Activated CD4-positive, alpha-beta memory T cell treated with anti-CD3 and anti-CD28 coated beads for 36 hours (primary cell): ENCODE data around the gene CDC42SE2. TPM values are rescaled to one million over a fixed set of nuclear protein-coding genes. Genes with fewer than 3 reads are reported as not detected.
A peak's percentile ranks its signal among the peaks of the same experiment; 100 is the strongest.
"Not testable (repeated sequence)": the region's sequence is repeated elsewhere in the genome, so short reads cannot be mapped to it uniquely, and the experiment has no call there.

Source experiments
- CTCF ChIA-PET: fragments of 350-600 bp; sonication (Branson Sonifier 250); formaldehyde crosslinking; loops from one replicate; lab custom pipeline; 2021; ENCODE audit warnings: antibody characterized with exemption, inconsistent platforms; lab: Charles Lee
- POLR2A ChIA-PET: fragments of 350-600 bp; sonication (Branson Sonifier 250); formaldehyde crosslinking; loops from one replicate; lab custom pipeline; 2021; ENCODE audit warnings: antibody characterized with exemption; lab: Charles Lee
- DNase-seq: peaks from one replicate; pipeline ENCODE4 v3.0.0-alpha.2; 2020
- H3K27ac Mint-ChIP-seq: one replicate; pipeline ENCODE4 v1.8.0; 2021; ENCODE audit warnings: mixed read lengths
- H3K27me3 Mint-ChIP-seq: one replicate; pipeline ENCODE4 v1.8.0; 2021; ENCODE audit warnings: mixed read lengths
- H3K36me3 Mint-ChIP-seq: one replicate; pipeline ENCODE4 v1.8.0; 2021; ENCODE audit warnings: mixed read lengths
- H3K4me1 Mint-ChIP-seq: one replicate; pipeline ENCODE4 v1.8.0; 2021; ENCODE audit warnings: low read depth, mixed read lengths
- H3K4me3 Mint-ChIP-seq: one replicate; pipeline ENCODE4 v1.8.0; 2021; ENCODE audit warnings: mild to moderate bottlenecking, mixed read lengths
- H3K9me3 Mint-ChIP-seq: one replicate; pipeline ENCODE4 v1.8.0; 2021; ENCODE audit warnings: mixed read lengths
- intact Hi-C: fragments of 100-400 bp; cut with micrococcal nuclease; formaldehyde crosslinking; loops from one replicate; pipeline ENCODE4 v1.15.1; 2023
- total RNA-seq, 2 experiments: library from RNA; stranded (reverse); gene quantifications; one replicate each; pipeline ENCODE4 v1.2.3, GENCODE V29; 2021

Gene CDC42SE2
- total RNA-seq, 2 experiments from 2014 or later = 103 to 104 TPM

- intact Hi-C loops = loop anchor here (1.0 to 2.0 kb wide), 7 partner anchors 8 to 105 kb away; no protein-coding TSS in a partner anchor
- H3K4me3 Mint-ChIP-seq = peak overlapping the region; percentile 75
- POLR2A ChIA-PET = interaction anchor here (0.6 to 2.3 kb wide), 8 partner anchors 9 to 111 kb away, joined by 3 to 9 read pairs (median 4); partner anchors contain the start of gene CDC42SE2
- H3K36me3 Mint-ChIP-seq = peaks cover 10% of the 10 kb centered on the region
- peak; percentile 62 for DNase-seq
- H3K27me3 Mint-ChIP-seq = no peaks in the 10 kb centered on the region
- H3K27ac Mint-ChIP-seq = peak overlapping the region; percentile 97
- no peaks in the 10 kb centered on the region for H3K9me3 Mint-ChIP-seq
- CTCF ChIA-PET = interaction anchor here (0.6 to 1.3 kb wide), 5 partner anchors 9 to 675 kb away, joined by 3 to 7 read pairs (median 4); no protein-coding TSS in a partner anchor
- peaks cover 69% of the 10 kb centered on the region for H3K4me1 Mint-ChIP-seq
These were observed 25.9 kb downstream of the CDC42SE2 start for GRCh38 chr5:131289738-131290137.

DNA sequence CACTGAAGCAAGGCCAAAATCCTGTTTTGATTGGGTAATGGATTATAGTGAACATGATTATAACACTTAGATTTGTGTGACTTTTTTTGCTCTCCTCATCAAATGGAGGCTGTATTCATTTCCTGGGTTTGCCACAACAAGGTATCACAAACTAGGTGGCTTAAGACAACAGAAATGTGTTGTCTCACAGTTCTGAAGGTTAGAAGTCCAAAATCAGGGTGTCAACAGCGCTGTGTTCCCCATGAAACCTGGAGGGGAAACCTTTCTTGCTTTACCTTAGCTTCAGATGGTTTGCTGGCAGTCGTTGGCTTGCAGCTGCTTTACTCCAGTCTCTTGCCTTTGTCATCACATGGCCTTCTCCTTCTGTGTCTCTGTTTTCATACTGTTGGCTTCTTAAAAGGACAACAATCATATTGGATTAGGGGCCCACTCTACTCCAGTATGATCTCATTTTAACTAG lies 32.4 kb downstream of the CDC42SE2 start:
- intact Hi-C loops = no loop called here
- H3K27ac Mint-ChIP-seq = peak overlapping the region; percentile 85
- peaks cover 22% of the 10 kb centered on the region for H3K36me3 Mint-ChIP-seq
- no peaks in the 10 kb centered on the region for H3K27me3 Mint-ChIP-seq
- peaks cover 63% of the 10 kb centered on the region for H3K4me1 Mint-ChIP-seq
- no peak overlapping the region for H3K4me3 Mint-ChIP-seq
- ChIA-PET CTCF (no interaction called here), POLR2A (no interaction called here)
- no peak for DNase-seq
- no peaks in the 10 kb centered on the region for H3K9me3 Mint-ChIP-seq

GRCh38 chr5:131297886-131298285 lies 34.0 kb downstream of the CDC42SE2 start:
- H3K4me1 Mint-ChIP-seq = peaks cover 63% of the 10 kb centered on the region

GRCh38 chr5:131299465-131299864 lies 35.6 kb downstream of the CDC42SE2 start:
- H3K27ac Mint-ChIP-seq = peak overlapping the region; percentile 8
- no peak for DNase-seq
- ChIA-PET CTCF (interaction anchor here (1.3 kb wide), 1 partner anchor 14 kb away, joined by 6 read pairs; no protein-coding TSS in a partner anchor), POLR2A (no interaction called here)
- H3K4me3 Mint-ChIP-seq = no peak overlapping the region
- no peaks in the 10 kb centered on the region for H3K9me3 Mint-ChIP-seq
- peaks cover 65% of the 10 kb centered on the region for H3K4me1 Mint-ChIP-seq
- H3K36me3 Mint-ChIP-seq = peaks cover 24% of the 10 kb centered on the region
- no peaks in the 10 kb centered on the region for H3K27me3 Mint-ChIP-seq
- intact Hi-C loops = no loop called here

More at GRCh38 chr5:131297886-131298285, 34.0 kb downstream of the CDC42SE2 start:
- Mint-ChIP-seq H3K27ac (no peak overlapping the region), H3K27me3 (no peaks in the 10 kb centered on the region), H3K9me3 (no peaks in the 10 kb centered on the region), H3K36me3 (peaks cover 20% of the 10 kb centered on the region), H3K4me3 (no peak overlapping the region)
- ChIA-PET POLR2A (no interaction called here), CTCF (no interaction called here)
- intact Hi-C loops = no loop called here
- no peak for DNase-seq

GRCh38 chr5:131302506-131302905 lies 38.7 kb downstream of the CDC42SE2 start:
- POLR2A ChIA-PET = interaction anchor here (1.0 kb wide), 1 partner anchor 11 kb away, joined by 3 read pairs; no protein-coding TSS in a partner anchor
- peaks cover 65% of the 10 kb centered on the region for H3K4me1 Mint-ChIP-seq
- H3K4me3 Mint-ChIP-seq = no peak overlapping the region
- DNase-seq = no peak
- CTCF ChIA-PET = no interaction called here
- intact Hi-C loops = no loop called here
- no peaks in the 10 kb centered on the region for H3K27me3 Mint-ChIP-seq
- H3K27ac Mint-ChIP-seq = peak overlapping the region; percentile 52
- peaks cover 6% of the 10 kb centered on the region for H3K9me3 Mint-ChIP-seq
- H3K36me3 Mint-ChIP-seq = peaks cover 19% of the 10 kb centered on the region

GRCh38 chr5:131303537-131303936 lies 39.7 kb downstream of the CDC42SE2 start:
- H3K4me1 Mint-ChIP-seq = peaks cover 66% of the 10 kb centered on the region
- peak overlapping the region; percentile 61 for H3K27ac Mint-ChIP-seq
- H3K36me3 Mint-ChIP-seq = peaks cover 23% of the 10 kb centered on the region
- ChIA-PET CTCF (no interaction called here), POLR2A (interaction anchor here (1.0 kb wide), 1 partner anchor 10 kb away, joined by 3 read pairs; no protein-coding TSS in a partner anchor)
- intact Hi-C loops = no loop called here
- H3K9me3 Mint-ChIP-seq = peaks cover 10% of the 10 kb centered on the region
- no peak overlapping the region for H3K4me3 Mint-ChIP-seq
- DNase-seq = no peak
- H3K27me3 Mint-ChIP-seq = no peaks in the 10 kb centered on the region

GRCh38 chr5:131304414-131304813 lies 40.6 kb downstream of the CDC42SE2 start:
- intact Hi-C loops = no loop called here
- DNase-seq = no peak
- no peaks in the 10 kb centered on the region for H3K27me3 Mint-ChIP-seq
- peak overlapping the region; percentile 30 for H3K27ac Mint-ChIP-seq
- ChIA-PET CTCF (interaction anchor here (1.2 kb wide), 1 partner anchor 53 kb away, joined by 3 read pairs; no protein-coding TSS in a partner anchor), POLR2A (no interaction called here)
- peaks cover 59% of the 10 kb centered on the region for H3K4me1 Mint-ChIP-seq
- peaks cover 18% of the 10 kb centered on the region for H3K36me3 Mint-ChIP-seq
- no peak overlapping the region for H3K4me3 Mint-ChIP-seq
- H3K9me3 Mint-ChIP-seq = peaks cover 10% of the 10 kb centered on the region

DNA sequence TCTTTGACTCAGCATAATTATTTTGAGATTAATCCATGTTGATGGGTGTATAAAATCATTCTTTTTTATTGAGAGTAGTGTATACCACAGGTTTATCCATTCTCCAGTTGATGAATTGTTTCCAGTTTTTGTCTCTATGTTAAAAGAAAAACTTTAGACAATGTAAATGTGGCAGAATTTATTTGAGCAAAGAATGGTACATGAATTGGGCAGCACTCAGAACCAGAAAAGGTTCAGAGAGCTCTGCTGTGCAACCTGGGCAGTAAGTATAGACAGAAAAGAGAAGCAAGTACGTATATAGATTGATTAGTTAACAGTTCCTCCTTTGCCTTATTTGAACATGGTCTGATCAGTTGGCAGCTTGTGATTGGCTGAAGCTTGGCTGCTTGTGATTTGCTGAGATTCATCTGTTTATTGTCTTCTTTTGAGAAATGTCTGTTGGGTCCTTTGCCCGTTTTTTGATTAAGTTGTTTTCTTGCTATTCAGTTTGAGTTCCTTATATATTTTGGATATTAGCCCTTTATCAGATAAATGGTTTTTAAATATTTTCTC lies 41.4 kb downstream of the CDC42SE2 start:
- H3K36me3 Mint-ChIP-seq = peaks cover 16% of the 10 kb centered on the region
- POLR2A ChIA-PET = no interaction called here
- peaks cover 10% of the 10 kb centered on the region for H3K9me3 Mint-ChIP-seq
- intact Hi-C loops = no loop called here
- CTCF ChIA-PET = interaction anchor here (1.2 kb wide), 1 partner anchor 52 kb away, joined by 3 read pairs; no protein-coding TSS in a partner anchor
- H3K27ac Mint-ChIP-seq = peak overlapping the region; percentile 79
- no peaks in the 10 kb centered on the region for H3K27me3 Mint-ChIP-seq
- H3K4me3 Mint-ChIP-seq = no peak overlapping the region
- no peak for DNase-seq
- H3K4me1 Mint-ChIP-seq = peaks cover 59% of the 10 kb centered on the region

- ChIA-PET CTCF (no interaction called here), POLR2A (no interaction called here)
- no peak overlapping the region for H3K4me3 Mint-ChIP-seq
- no peaks in the 10 kb centered on the region for H3K27me3 Mint-ChIP-seq
- peaks cover 61% of the 10 kb centered on the region for H3K4me1 Mint-ChIP-seq
- peaks cover 10% of the 10 kb centered on the region for H3K9me3 Mint-ChIP-seq
- peaks cover 14% of the 10 kb centered on the region for H3K36me3 Mint-ChIP-seq
- intact Hi-C loops = no loop called here
- H3K27ac Mint-ChIP-seq = peak overlapping the region; percentile 79
- no peak for DNase-seq
These were observed 42.1 kb downstream of the CDC42SE2 start for GRCh38 chr5:131305906-131306305.

GRCh38 chr5:131312235-131312772 lies 48.5 kb downstream of the CDC42SE2 start:
- Mint-ChIP-seq H3K36me3 (peaks cover 16% of the 10 kb centered on the region), H3K27ac (peak overlapping the region; percentile 79), H3K4me1 (peaks cover 80% of the 10 kb centered on the region), H3K4me3 (peak overlapping the region; percentile 74)
- ChIA-PET POLR2A (interaction anchor here (1.0 kb wide), 1 partner anchor 70 kb away, joined by 4 read pairs; no protein-coding TSS in a partner anchor), CTCF (interaction anchor here (0.7 kb wide), 1 partner anchor 334 kb away, joined by 3 read pairs; no protein-coding TSS in a partner anchor)
- intact Hi-C loops, H3K9me3 Mint-ChIP-seq, H3K27me3 Mint-ChIP-seq: not testable (repeated sequence)
- peak; percentile 64 for DNase-seq

- peaks cover 76% of the 10 kb centered on the region for H3K4me1 Mint-ChIP-seq
- no peaks in the 10 kb centered on the region for H3K9me3 Mint-ChIP-seq
- ChIA-PET CTCF (interaction anchor here (0.6 kb wide), 1 partner anchor 32 kb away, joined by 3 read pairs; no protein-coding TSS in a partner anchor), POLR2A (no interaction called here)
- H3K27me3 Mint-ChIP-seq = no peaks in the 10 kb centered on the region
- peak overlapping the region; percentile 63 for H3K27ac Mint-ChIP-seq
- no peak overlapping the region for H3K4me3 Mint-ChIP-seq
- DNase-seq = no peak
- intact Hi-C loops = no loop called here
- H3K36me3 Mint-ChIP-seq = peaks cover 30% of the 10 kb centered on the region
These were observed 52.2 kb downstream of the CDC42SE2 start for GRCh38 chr5:131316026-131316425.

- Mint-ChIP-seq H3K9me3 (no peaks in the 10 kb centered on the region), H3K27ac (peak overlapping the region; percentile 63), H3K27me3 (no peaks in the 10 kb centered on the region), H3K4me1 (peaks cover 75% of the 10 kb centered on the region), H3K4me3 (no peak overlapping the region), H3K36me3 (peaks cover 34% of the 10 kb centered on the region)
- ChIA-PET POLR2A (no interaction called here), CTCF (no interaction called here)
- intact Hi-C loops = no loop called here
- DNase-seq = no peak
These were observed 53.0 kb downstream of the CDC42SE2 start for GRCh38 chr5:131316822-131317221.
